ENCODE data around the gene RNF111. TPM values are rescaled to one million over a fixed set of nuclear protein-coding genes. Genes with fewer than 3 reads are reported as not detected.

RNF111 gene
- total and polyA plus RNA-seq, 2 of the 13 experiments (the other 11 are each of a cell fraction or from before 2014, with no cell fraction given), result 12.1 to 23.1 TPM

- peak; percentile 88 for TF ChIP-seq TFDP1 (CRISPR knock-in tag; IDR thresholded peaks at IDR 0.05; ENCODE audit: borderline replicate concordance)
- peak; percentile 79; the same call in 1 of the 2 replicates for TF ChIP-seq ZFYVE20 (CRISPR knock-in tag; IDR thresholded peaks at IDR 0.05; ENCODE audit: borderline replicate concordance, low read depth)
- peak; percentile 64; the same call in 1 of the 2 replicates for TF ChIP-seq NFKB2 (CRISPR knock-in tag; IDR thresholded peaks at IDR 0.05; ENCODE audit: borderline replicate concordance)
- peak; percentile 72 for TF ChIP-seq ZFY (CRISPR knock-in tag; IDR thresholded peaks at IDR 0.05)
- no peak for TF ChIP-seq ZNF772 (CRISPR knock-in tag; IDR thresholded peaks at IDR 0.05)
- peak; percentile 48 for TF ChIP-seq RAD21 (CRISPR knock-in tag; IDR thresholded peaks at IDR 0.05)
- TF ChIP-seq BCL3 (CRISPR knock-in tag; IDR thresholded peaks at IDR 0.05), result 0 out of 2 replicates have a peak, but pooled peaks have one; percentile 50
- no peak for TF ChIP-seq ATRX (CRISPR knock-in tag; IDR thresholded peaks at IDR 0.05; ENCODE audit: borderline replicate concordance)
- TF ChIP-seq FOXP4 (CRISPR knock-in tag; IDR thresholded peaks at IDR 0.05), result no peak
- TF ChIP-seq SALL1 (CRISPR knock-in tag; IDR thresholded peaks at IDR 0.05), result peak; percentile 75
- no peak for TF ChIP-seq NR2F1 (CRISPR knock-in tag; IDR thresholded peaks at IDR 0.05)
- no peak for TF ChIP-seq GTF3A (CRISPR knock-in tag; conservative IDR thresholded peaks at IDR 0.05)
- 0 out of 2 replicates have a peak, but pooled peaks have one; percentile 59 for TF ChIP-seq THAP9 (CRISPR knock-in tag; IDR thresholded peaks at IDR 0.05; ENCODE audit: borderline replicate concordance)
- peak; percentile 78 for TF ChIP-seq HOXA3 (CRISPR knock-in tag; IDR thresholded peaks at IDR 0.05)
- no peak for TF ChIP-seq ZNF713 (CRISPR knock-in tag; IDR thresholded peaks at IDR 0.05)
- TF ChIP-seq ZNF232 (CRISPR knock-in tag; IDR thresholded peaks at IDR 0.05; ENCODE audit: borderline replicate concordance), result peak; percentile 76; the same call in 1 of the 2 replicates
- peak; percentile 58 for TF ChIP-seq MEF2D (CRISPR knock-in tag; IDR thresholded peaks at IDR 0.05)
- no peak for TF ChIP-seq THRA (CRISPR knock-in tag; IDR thresholded peaks at IDR 0.05; ENCODE audit: borderline replicate concordance)
- no peak for TF ChIP-seq SMYD3 (CRISPR knock-in tag; IDR thresholded peaks at IDR 0.05)
- peak; percentile 81; the same call in 1 of the 2 replicates for TF ChIP-seq ZBTB20 (CRISPR knock-in tag; IDR thresholded peaks at IDR 0.05; ENCODE audit: borderline replicate concordance, low read depth)
Measured at GRCh38 chr15:59104912-59105732, 117.7 kb downstream of the RNF111 start, which contains the start of gene CCNB2 (continued).
